ENCODE results near the gene KIRREL1.

DNA sequence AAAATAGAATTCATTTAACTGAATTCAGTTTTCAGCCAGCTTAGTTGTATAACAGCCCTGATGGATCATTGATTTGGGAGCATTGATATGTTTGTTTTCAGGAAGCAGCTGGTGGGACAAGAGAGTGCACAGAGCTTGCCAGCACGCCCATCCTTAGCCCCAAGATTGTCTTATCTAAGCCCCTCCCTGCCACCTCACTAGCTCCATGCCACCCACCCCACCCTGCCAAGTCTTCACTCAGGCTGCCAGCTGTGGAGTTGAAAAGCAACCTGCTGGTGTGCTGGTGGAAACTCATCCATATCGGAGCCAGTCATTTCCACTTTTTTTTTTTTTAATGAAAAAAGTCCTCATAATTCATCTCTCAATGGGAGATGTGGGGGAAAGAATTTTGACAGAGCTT lies 11.8 kb downstream of the KIRREL1 start:
- TF ChIP-seq EZH2 (IDR thresholded peaks at IDR 0.05; ENCODE audit: low read depth) (no peak), CTCF (conservative IDR thresholded peaks at IDR 0.05) (no peak)

All from PC-9 (cell line).